GM12878 (cell line): ENCODE results near the gene BTBD19. TPM values are rescaled to one million over a fixed set of nuclear protein-coding genes. Genes with fewer than 3 reads are reported as not detected.

Experiments
- BMI1 ChIP-seq: fragments of 450-650 bp; IDR thresholded peaks from 2 replicates; pipeline ENCODE4 v1.6.1; 2016; ENCODE audit warnings: mild to moderate bottlenecking, moderate library complexity, borderline replicate concordance
- EGR1 ChIP-seq, 2 experiments: IDR thresholded peaks; 1 replicate in 1 of 2; 2 replicates in 1 of 2; pipeline ENCODE4 v1.6.1; 2011 to 2012; ENCODE audit warnings: low read depth in 2 of 2, low read length in 2 of 2, borderline replicate concordance in 1 of 2, mild to moderate bottlenecking in 1 of 2, moderate library complexity in 1 of 2
- IKZF2 ChIP-seq, 2 experiments: fragments of 450-650 bp; IDR thresholded peaks; 2 replicates each; pipeline ENCODE4 v1.6.1; 2017; ENCODE audit warnings: mild to moderate bottlenecking in 2 of 2, moderate library complexity in 2 of 2
- NBN ChIP-seq: fragments of 450-650 bp; IDR thresholded peaks from 2 replicates; pipeline ENCODE4 v1.6.1; 2016
- NR2C2 ChIP-seq: IDR thresholded peaks from 2 replicates; pipeline ENCODE4 v1.6.1; 2011; ENCODE audit warnings: borderline replicate concordance, low read depth; ENCODE audit not compliant: control insufficient read depth, insufficient read length
- POLR2AphosphoS5 ChIP-seq: IDR thresholded peaks from 2 replicates; pipeline ENCODE4 v1.6.1; 2011; ENCODE audit warnings: mild to moderate bottlenecking, low read length, inconsistent platforms
- ZNF384 ChIP-seq: IDR thresholded peaks from 2 replicates; pipeline ENCODE4 v1.6.1; 2012; ENCODE audit warnings: low read depth, mild to moderate bottlenecking, low read length, improper control_type of control experiment, borderline replicate concordance
- polyA plus RNA-seq, 11 experiments: library from polyadenylated mRNA; depleted of rRNA in 4 of 11; unstranded in 6 of 11; stranded (reverse) in 5 of 11; fragments of >200 nt; fragmentation: Nextera tagmentation in 4 of 11; fragmentation: Illumina TruSeq in 1 of 11; extraction: Ambion mirVana in 4 of 11; extraction: Trizol in 1 of 11; gene quantifications; 1 replicate in 1 of 11; 2 replicates in 10 of 11; pipeline versions ENCODE4 v1.2.1 to v1.2.3, GENCODE V29; 2011 to 2016; ENCODE audit warnings: inconsistent platforms in 2 of 11, missing spikeins in 2 of 11, low read depth in 1 of 11
- total RNA-seq, 4 experiments: library from RNA; depleted of rRNA in 3 of 4; stranded (reverse); fragments of >200 nt in 3 of 4; fragmentation: Illumina TruSeq in 1 of 4; extraction: Trizol in 1 of 4; gene quantifications; 2 replicates each; pipeline versions ENCODE4 v1.2.1 to v1.2.3, GENCODE V29; 2013 to 2021
- TF ChIP-seq, protein P1 (sequence below): IDR thresholded peaks from 2 replicates; pipeline ENCODE4 v1.6.1; 2011; ENCODE audit warnings: mild to moderate bottlenecking, low read depth, low read length, moderate library complexity; ENCODE audit not compliant: insufficient replicate concordance
- TF ChIP-seq, protein P2 (sequence below): fragments of 450-650 bp; IDR thresholded peaks from 2 replicates; pipeline ENCODE4 v1.6.1; 2018; ENCODE audit warnings: borderline replicate concordance, mild to moderate bottlenecking; ENCODE audit not compliant: partially characterized antibody
- TF ChIP-seq, protein P3 (sequence below): fragments of 450-650 bp; IDR thresholded peaks from 2 replicates; pipeline ENCODE4 v1.6.1; 2016; ENCODE audit warnings: mild to moderate bottlenecking, moderate library complexity, borderline replicate concordance
- TF ChIP-seq, protein P4 (sequence below): fragments of 450-650 bp; IDR thresholded peaks from 2 replicates; pipeline ENCODE4 v1.6.1; 2017; ENCODE audit warnings: mild to moderate bottlenecking, moderate library complexity
- TF ChIP-seq, protein P5 (sequence below): IDR thresholded peaks from 2 replicates; pipeline ENCODE4 v1.6.1; 2011; ENCODE audit warnings: borderline replicate concordance, low read depth, mild to moderate bottlenecking, moderate library complexity, mixed read lengths, low read length; ENCODE audit not compliant: insufficient read depth; ENCODE audit errors: extremely low read length

The BTBD19 gene
- total and polyA plus RNA-seq, 10 of the 15 experiments (the other 5 are each of a cell fraction or from before 2014, with no cell fraction given), result 0.13 to 2.7 (median 0.42) TPM

DNA sequence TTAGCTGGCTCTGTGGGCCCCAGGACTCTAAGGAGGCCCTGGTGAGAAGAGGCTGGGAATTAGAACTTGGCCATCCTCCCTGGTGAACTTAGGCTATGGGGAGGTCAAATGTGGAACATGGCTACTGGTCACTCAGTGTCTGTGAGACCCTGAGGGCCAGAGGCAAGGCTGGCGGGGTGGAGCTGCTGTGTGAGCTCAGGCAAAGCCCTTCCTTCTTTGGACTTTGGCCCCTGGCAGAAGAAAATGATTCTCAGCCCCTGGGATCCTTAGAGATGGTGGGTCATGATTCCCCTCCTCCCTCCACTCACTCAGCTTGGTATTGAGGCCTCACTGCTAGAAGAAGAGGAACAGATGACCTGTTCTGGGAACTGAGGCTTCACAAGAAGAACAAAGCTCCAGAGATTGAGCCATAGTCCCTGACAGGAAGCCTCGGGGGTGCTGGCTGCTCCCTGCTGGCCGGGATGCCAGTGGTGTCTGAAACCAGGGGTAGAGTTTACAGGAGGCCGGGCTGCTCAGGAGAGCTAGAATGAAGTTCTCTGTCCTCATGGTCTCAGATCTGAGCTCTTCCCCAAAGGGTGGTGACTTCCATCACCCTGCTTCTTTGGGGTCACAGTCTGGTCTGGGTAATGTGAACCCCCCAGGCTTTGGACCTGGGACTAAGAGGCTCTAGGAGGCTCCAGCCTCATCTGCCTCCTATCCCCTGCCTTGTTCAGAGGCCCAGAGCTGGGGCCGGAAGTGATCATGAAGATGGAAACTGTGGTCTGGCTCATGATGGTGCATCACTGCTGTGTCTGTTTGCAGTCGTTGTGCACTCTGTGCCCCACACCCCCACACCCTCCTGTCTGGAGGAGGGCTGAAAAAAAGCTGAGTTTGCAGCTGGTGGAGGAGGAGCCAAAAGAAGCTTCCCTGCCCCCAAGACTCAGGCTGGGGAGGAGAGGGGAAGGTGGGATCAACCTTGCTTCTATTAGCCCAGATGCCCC is 905 bp downstream of the BTBD19 start (continued):
- TF ChIP-seq EGR1 (IDR thresholded peaks at IDR 0.05; ENCODE audit: borderline replicate concordance in 1 of 2, low read depth in 2 of 2, low read length in 2 of 2), result peak in 1 of 2 experiments; percentile 80; a peak in 2 of 3 replicates
- TF ChIP-seq, protein P1, sequence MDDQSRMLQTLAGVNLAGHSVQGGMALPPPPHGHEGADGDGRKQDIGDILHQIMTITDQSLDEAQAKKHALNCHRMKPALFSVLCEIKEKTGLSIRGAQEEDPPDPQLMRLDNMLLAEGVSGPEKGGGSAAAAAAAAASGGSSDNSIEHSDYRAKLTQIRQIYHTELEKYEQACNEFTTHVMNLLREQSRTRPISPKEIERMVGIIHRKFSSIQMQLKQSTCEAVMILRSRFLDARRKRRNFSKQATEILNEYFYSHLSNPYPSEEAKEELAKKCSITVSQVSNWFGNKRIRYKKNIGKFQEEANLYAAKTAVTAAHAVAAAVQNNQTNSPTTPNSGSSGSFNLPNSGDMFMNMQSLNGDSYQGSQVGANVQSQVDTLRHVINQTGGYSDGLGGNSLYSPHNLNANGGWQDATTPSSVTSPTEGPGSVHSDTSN, result no peak
- TF ChIP-seq, protein P2, sequence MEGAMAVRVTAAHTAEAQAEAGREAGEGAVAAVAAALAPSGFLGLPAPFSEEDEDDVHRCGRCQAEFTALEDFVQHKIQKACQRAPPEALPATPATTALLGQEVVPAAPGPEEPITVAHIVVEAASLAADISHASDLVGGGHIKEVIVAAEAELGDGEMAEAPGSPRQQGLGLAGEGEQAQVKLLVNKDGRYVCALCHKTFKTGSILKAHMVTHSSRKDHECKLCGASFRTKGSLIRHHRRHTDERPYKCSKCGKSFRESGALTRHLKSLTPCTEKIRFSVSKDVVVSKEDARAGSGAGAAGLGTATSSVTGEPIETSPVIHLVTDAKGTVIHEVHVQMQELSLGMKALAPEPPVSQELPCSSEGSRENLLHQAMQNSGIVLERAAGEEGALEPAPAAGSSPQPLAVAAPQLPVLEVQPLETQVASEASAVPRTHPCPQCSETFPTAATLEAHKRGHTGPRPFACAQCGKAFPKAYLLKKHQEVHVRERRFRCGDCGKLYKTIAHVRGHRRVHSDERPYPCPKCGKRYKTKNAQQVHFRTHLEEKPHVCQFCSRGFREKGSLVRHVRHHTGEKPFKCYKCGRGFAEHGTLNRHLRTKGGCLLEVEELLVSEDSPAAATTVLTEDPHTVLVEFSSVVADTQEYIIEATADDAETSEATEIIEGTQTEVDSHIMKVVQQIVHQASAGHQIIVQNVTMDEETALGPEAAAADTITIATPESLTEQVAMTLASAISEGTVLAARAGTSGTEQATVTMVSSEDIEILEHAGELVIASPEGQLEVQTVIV, result no peak
- TF ChIP-seq NR2C2, result no peak
- TF ChIP-seq, protein P3, sequence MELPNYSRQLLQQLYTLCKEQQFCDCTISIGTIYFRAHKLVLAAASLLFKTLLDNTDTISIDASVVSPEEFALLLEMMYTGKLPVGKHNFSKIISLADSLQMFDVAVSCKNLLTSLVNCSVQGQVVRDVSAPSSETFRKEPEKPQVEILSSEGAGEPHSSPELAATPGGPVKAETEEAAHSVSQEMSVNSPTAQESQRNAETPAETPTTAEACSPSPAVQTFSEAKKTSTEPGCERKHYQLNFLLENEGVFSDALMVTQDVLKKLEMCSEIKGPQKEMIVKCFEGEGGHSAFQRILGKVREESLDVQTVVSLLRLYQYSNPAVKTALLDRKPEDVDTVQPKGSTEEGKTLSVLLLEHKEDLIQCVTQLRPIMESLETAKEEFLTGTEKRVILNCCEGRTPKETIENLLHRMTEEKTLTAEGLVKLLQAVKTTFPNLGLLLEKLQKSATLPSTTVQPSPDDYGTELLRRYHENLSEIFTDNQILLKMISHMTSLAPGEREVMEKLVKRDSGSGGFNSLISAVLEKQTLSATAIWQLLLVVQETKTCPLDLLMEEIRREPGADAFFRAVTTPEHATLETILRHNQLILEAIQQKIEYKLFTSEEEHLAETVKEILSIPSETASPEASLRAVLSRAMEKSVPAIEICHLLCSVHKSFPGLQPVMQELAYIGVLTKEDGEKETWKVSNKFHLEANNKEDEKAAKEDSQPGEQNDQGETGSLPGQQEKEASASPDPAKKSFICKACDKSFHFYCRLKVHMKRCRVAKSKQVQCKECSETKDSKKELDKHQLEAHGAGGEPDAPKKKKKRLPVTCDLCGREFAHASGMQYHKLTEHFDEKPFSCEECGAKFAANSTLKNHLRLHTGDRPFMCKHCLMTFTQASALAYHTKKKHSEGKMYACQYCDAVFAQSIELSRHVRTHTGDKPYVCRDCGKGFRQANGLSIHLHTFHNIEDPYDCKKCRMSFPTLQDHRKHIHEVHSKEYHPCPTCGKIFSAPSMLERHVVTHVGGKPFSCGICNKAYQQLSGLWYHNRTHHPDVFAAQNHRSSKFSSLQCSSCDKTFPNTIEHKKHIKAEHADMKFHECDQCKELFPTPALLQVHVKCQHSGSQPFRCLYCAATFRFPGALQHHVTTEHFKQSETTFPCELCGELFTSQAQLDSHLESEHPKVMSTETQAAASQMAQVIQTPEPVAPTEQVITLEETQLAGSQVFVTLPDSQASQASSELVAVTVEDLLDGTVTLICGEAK, result peak; percentile 61; the same call in 1 of the 2 replicates
- TF ChIP-seq POLR2AphosphoS5, result peak; percentile 54; the same call in 1 of the 2 replicates
- no peak for TF ChIP-seq BMI1
- TF ChIP-seq IKZF2 (IDR thresholded peaks at IDR 0.05), result peak; percentile 51 to 74
- TF ChIP-seq ZNF384, result peak; percentile 41; the same call in 1 of the 2 replicates
- peak; percentile 66; the same call in 1 of the 2 replicates for TF ChIP-seq NBN
- TF ChIP-seq, protein P4, sequence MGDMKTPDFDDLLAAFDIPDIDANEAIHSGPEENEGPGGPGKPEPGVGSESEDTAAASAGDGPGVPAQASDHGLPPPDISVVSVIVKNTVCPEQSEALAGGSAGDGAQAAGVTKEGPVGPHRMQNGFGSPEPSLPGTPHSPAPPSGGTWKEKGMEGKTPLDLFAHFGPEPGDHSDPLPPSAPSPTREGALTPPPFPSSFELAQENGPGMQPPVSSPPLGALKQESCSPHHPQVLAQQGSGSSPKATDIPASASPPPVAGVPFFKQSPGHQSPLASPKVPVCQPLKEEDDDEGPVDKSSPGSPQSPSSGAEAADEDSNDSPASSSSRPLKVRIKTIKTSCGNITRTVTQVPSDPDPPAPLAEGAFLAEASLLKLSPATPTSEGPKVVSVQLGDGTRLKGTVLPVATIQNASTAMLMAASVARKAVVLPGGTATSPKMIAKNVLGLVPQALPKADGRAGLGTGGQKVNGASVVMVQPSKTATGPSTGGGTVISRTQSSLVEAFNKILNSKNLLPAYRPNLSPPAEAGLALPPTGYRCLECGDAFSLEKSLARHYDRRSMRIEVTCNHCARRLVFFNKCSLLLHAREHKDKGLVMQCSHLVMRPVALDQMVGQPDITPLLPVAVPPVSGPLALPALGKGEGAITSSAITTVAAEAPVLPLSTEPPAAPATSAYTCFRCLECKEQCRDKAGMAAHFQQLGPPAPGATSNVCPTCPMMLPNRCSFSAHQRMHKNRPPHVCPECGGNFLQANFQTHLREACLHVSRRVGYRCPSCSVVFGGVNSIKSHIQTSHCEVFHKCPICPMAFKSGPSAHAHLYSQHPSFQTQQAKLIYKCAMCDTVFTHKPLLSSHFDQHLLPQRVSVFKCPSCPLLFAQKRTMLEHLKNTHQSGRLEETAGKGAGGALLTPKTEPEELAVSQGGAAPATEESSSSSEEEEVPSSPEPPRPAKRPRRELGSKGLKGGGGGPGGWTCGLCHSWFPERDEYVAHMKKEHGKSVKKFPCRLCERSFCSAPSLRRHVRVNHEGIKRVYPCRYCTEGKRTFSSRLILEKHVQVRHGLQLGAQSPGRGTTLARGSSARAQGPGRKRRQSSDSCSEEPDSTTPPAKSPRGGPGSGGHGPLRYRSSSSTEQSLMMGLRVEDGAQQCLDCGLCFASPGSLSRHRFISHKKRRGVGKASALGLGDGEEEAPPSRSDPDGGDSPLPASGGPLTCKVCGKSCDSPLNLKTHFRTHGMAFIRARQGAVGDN, result peak; percentile 95
- TF ChIP-seq, protein P5, sequence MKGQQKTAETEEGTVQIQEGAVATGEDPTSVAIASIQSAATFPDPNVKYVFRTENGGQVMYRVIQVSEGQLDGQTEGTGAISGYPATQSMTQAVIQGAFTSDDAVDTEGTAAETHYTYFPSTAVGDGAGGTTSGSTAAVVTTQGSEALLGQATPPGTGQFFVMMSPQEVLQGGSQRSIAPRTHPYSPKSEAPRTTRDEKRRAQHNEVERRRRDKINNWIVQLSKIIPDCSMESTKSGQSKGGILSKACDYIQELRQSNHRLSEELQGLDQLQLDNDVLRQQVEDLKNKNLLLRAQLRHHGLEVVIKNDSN, result no peak
